Mucosa of stomach (tissue), 1 donor: Measurements from ENCODE around the gene SPR.

Source experiments
- H3K27me3 ChIP-seq: one replicate; pipeline ENCODE4 v1.7.0; 2013; ENCODE audit warnings: mild to moderate bottlenecking, low read length; ENCODE audit not compliant: control insufficient read depth, insufficient read depth
- H3K36me3 ChIP-seq: one replicate; pipeline ENCODE4 v1.7.0; 2013; ENCODE audit warnings: low read length; ENCODE audit not compliant: control insufficient read depth, insufficient read depth
- H3K4me1 ChIP-seq: one replicate; pipeline ENCODE4 v1.7.0; 2013; ENCODE audit warnings: mild to moderate bottlenecking, low read length; ENCODE audit not compliant: control insufficient read depth, insufficient read depth
- H3K4me3 ChIP-seq: one replicate; pipeline ENCODE4 v1.7.0; 2013; ENCODE audit warnings: low read length
- H3K9ac ChIP-seq: one replicate; pipeline ENCODE4 v1.7.0; 2013; ENCODE audit warnings: mild to moderate bottlenecking, low read length, moderate library complexity
- H3K9me3 ChIP-seq: one replicate; pipeline ENCODE4 v1.7.0; 2013; ENCODE audit warnings: mild to moderate bottlenecking, low read length, moderate library complexity; ENCODE audit not compliant: control insufficient read depth
- donor health status: Pancreatic carcinoma.

The SPR gene

GRCh38 chr2:72887032-72887739, at the start of gene SPR:
SPR (plus strand) TSS chr2:72887408; CDS start chr2:72887433, 25 bp downstream.
- Histone ChIP-seq H3K4me1 (peaks cover 21% of the 10 kb centered on the region), H3K36me3 (no peaks in the 10 kb centered on the region), H3K9me3 (no peaks in the 10 kb centered on the region), H3K9ac (peak within 1 kb of the TSS; percentile 83), H3K27me3 (peaks cover 5% of the 10 kb centered on the region), H3K4me3 (peak within 1 kb of the TSS; percentile 64)

- H3K36me3 ChIP-seq: no peaks in the 10 kb centered on the region
Observed at GRCh38 chr2:72840066-72840465, 47.1 kb upstream of the SPR start.

GRCh38 chr2:72841462-72842125, 45.6 kb upstream of the SPR start:
- H3K4me3 ChIP-seq: no peak overlapping the region
- H3K4me1 ChIP-seq: no peaks in the 10 kb centered on the region
- no peaks in the 10 kb centered on the region for H3K27me3 ChIP-seq
- no peak overlapping the region for H3K9ac ChIP-seq
- H3K36me3 ChIP-seq: no peaks in the 10 kb centered on the region
- no peaks in the 10 kb centered on the region for H3K9me3 ChIP-seq

More at GRCh38 chr2:72840066-72840465, 47.1 kb upstream of the SPR start:
- no peaks in the 10 kb centered on the region for H3K27me3 ChIP-seq
- no peaks in the 10 kb centered on the region for H3K9me3 ChIP-seq
- no peak overlapping the region for H3K9ac ChIP-seq
- H3K4me1 ChIP-seq: no peaks in the 10 kb centered on the region
- H3K4me3 ChIP-seq: no peak overlapping the region

GRCh38 chr2:72843301-72843700, 43.9 kb upstream of the SPR start:
- Histone ChIP-seq H3K9me3 (no peaks in the 10 kb centered on the region), H3K36me3 (no peaks in the 10 kb centered on the region), H3K27me3 (no peaks in the 10 kb centered on the region), H3K9ac (no peak overlapping the region), H3K4me1 (no peaks in the 10 kb centered on the region), H3K4me3 (no peak overlapping the region)

GRCh38 chr2:72846171-72847095, 40.8 kb upstream of the SPR start:
- no peaks in the 10 kb centered on the region for H3K4me1 ChIP-seq
- H3K36me3 ChIP-seq: no peaks in the 10 kb centered on the region
- no peak overlapping the region for H3K9ac ChIP-seq
- H3K27me3 ChIP-seq: peaks cover 5% of the 10 kb centered on the region
- no peaks in the 10 kb centered on the region for H3K9me3 ChIP-seq
- no peak overlapping the region for H3K4me3 ChIP-seq

GRCh38 chr2:72847534-72848315, 39.5 kb upstream of the SPR start:
- Histone ChIP-seq H3K36me3 (no peaks in the 10 kb centered on the region), H3K27me3 (peaks cover 6% of the 10 kb centered on the region), H3K9me3 (no peaks in the 10 kb centered on the region), H3K4me3 (no peak overlapping the region), H3K9ac (no peak overlapping the region), H3K4me1 (no peaks in the 10 kb centered on the region)

- no peak overlapping the region for H3K4me3 ChIP-seq
- peaks cover 6% of the 10 kb centered on the region for H3K27me3 ChIP-seq
- no peak overlapping the region for H3K9ac ChIP-seq
- H3K36me3 ChIP-seq: no peaks in the 10 kb centered on the region
- no peaks in the 10 kb centered on the region for H3K9me3 ChIP-seq
- H3K4me1 ChIP-seq: no peaks in the 10 kb centered on the region
Observed at GRCh38 chr2:72848436-72849137, 38.6 kb upstream of the SPR start.

GRCh38 chr2:72849138-72849462, 38.1 kb upstream of the SPR start:
- Histone ChIP-seq H3K4me3 (no peak overlapping the region), H3K36me3 (no peaks in the 10 kb centered on the region), H3K9ac (no peak overlapping the region), H3K9me3 (no peaks in the 10 kb centered on the region), H3K4me1 (no peaks in the 10 kb centered on the region), H3K27me3 (peaks cover 6% of the 10 kb centered on the region)

GRCh38 chr2:72851333-72851732, 35.9 kb upstream of the SPR start:
- no peaks in the 10 kb centered on the region for H3K36me3 ChIP-seq
- H3K9me3 ChIP-seq: no peaks in the 10 kb centered on the region
- H3K4me3 ChIP-seq: no peak overlapping the region
- no peaks in the 10 kb centered on the region for H3K4me1 ChIP-seq
- H3K9ac ChIP-seq: no peak overlapping the region
- peaks cover 9% of the 10 kb centered on the region for H3K27me3 ChIP-seq

GRCh38 chr2:72859831-72860262, 27.4 kb upstream of the SPR start:
- Histone ChIP-seq H3K9ac (no peak overlapping the region), H3K36me3 (no peaks in the 10 kb centered on the region), H3K9me3 (no peaks in the 10 kb centered on the region), H3K4me1 (peaks cover 9% of the 10 kb centered on the region), H3K27me3 (peaks cover 27% of the 10 kb centered on the region), H3K4me3 (no peak overlapping the region)
